DMS53 treated with DMSO at 0.1 percent for 48 hours (cell line): ENCODE results near the gene RASSF5.
A peak's percentile ranks its signal among the peaks of the same experiment; 100 is the strongest.
"Not testable (repeated sequence)": the region's sequence is repeated elsewhere in the genome, so short reads cannot be mapped to it uniquely, and the experiment has no call there.

ENCODE experiments used
- DNase-seq: peaks from one replicate; lab custom pipeline; 2025; ENCODE audit not compliant: unreplicated experiment; lab: John Stamatoyannopoulos, UW

Gene RASSF5

DNA sequence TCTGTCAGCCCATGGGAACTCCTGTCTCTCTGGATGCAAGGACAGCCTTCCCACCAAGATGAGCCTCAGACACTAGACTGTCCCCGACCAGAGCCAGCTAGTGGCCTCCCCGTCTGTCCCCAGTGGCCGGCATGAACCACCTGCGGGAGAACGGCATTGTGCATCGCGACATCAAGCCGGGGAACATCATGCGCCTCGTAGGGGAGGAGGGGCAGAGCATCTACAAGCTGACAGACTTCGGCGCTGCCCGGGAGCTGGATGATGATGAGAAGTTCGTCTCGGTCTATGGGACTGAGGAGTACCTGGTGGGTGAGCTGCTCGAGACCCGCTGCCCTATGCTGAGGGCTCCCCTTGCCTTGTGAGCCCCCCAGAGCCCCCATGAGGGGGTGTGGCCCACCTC is 31.3 kb upstream of the RASSF5 start:
- DNase-seq: no peak

DNA sequence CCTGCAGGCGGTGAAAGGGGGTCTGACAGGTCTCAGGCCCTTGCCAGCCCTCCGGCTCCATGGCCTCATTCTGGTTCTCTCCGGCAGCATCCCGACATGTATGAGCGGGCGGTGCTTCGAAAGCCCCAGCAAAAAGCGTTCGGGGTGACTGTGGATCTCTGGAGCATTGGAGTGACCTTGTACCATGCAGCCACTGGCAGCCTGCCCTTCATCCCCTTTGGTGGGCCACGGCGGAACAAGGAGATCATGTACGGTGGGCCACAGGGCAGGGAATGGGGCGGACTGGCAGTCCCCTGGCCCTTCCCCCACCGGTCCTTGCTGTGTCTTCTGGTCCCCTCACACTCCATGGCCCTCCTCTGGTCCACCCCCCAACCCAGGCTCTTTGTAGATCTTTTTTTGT is 30.7 kb upstream of the RASSF5 start:
- no peak for DNase-seq

- DNase-seq: no peak
Measured at GRCh38 chr1:206477110-206477509, 30.2 kb upstream of the RASSF5 start.

DNA sequence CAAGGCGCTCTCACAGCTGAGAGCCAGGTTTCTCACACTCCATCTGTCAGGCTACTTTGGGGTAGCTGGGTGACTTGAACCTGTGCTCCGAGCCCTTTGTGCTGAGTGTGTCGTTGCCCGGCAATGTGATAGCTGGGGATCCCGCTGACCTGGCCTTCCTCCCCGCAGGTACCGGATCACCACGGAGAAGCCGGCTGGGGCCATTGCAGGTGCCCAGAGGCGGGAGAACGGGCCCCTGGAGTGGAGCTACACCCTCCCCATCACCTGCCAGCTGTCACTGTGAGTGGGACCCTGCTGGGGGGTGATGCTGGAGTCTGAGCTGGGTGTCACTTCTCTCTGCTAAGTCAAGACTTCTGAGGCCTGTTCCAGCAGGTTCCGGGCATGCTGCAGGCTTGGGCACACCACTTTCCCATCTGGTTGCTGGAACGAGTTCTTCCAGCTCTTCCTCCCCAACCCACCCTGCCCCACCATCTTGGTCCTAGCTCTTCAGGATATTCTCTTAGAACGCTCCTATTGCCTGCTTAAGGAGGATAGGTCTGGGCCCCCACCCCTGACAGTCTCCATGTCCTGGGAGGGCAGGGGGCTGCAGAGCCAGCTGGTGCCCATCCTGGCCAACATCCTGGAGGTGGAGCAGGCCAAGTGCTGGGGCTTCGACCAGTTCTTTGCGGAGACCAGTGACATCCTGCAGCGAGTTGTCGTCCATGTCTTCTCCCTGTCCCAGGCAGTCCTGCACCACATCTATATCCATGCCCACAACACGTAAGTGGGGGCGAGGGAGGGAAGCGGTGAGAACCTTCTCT is 29.6 kb upstream of the RASSF5 start:
- DNase-seq: no peak

GRCh38 chr1:206478746-206479145 is 28.6 kb upstream of the RASSF5 start:
- DNase-seq: no peak

DNA sequence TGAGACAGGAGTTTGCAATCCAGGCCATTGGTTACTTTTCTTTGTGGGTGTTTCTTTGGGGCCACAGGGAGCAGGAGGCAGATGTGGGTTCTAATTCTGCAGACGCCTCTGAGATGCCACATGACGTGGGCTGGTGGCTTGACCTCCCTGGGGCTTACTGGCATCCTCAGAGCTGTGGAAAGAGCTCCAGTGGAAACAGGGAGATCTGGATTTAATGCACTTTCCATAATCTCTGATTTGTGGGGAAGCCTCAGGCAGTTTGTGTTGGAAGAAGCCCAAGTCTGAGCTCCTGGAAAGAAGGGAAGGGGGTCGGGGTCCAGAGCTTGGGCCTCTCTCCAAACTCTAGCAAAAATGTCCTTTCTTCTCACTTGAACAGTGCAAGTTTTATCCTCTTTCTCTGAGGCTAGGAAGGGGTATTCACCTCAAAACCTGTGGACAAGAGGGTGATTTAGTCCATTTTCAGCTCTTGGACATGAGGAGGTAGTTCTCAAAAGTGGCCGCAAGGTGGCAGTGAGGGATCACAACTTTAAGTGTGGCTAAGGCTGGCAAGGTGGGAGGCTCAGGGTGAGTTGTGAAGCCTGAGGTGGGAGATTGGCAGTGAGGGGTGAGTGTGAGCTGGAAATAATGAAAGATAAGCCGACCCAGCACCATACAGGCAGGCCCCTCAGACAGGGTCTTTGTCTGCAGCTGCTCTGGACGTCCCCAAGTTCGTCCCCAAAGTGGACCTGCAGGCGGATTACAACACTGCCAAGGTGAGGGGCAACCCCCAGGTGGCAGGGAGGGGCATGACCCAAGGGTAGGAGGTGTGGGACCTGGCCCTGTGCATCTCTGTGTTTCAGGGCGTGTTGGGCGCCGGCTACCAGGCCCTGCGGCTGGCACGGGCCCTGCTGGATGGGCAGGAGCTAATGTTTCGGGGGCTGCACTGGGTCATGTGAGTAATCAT is 27.9 kb upstream of the RASSF5 start:
- peak; percentile 54 for DNase-seq

DNA sequence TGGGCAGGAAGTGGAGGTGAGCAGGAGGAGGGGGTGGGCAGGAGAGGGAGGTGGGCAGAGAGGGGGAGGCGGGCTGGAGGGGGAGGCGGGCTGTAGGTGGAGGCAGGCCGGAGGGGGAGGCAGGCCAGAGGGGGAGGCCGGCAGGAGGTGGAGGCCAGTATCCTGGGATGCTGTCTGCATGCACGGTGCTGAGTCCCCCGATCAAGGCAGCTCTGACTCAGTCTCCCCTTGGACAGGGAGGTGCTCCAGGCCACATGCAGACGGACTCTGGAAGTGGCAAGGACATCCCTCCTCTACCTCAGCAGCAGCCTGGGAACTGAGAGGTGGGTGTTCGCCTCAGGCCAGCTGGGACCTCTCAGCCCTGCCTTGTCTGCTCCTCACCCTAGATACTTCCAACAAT is 27.1 kb upstream of the RASSF5 start:
- no peak for DNase-seq

- no peak for DNase-seq
Measured at GRCh38 chr1:206482611-206483010, 24.7 kb upstream of the RASSF5 start.

- DNase-seq: not testable (repeated sequence)
Measured at GRCh38 chr1:206483864-206484263, 23.5 kb upstream of the RASSF5 start.

DNA sequence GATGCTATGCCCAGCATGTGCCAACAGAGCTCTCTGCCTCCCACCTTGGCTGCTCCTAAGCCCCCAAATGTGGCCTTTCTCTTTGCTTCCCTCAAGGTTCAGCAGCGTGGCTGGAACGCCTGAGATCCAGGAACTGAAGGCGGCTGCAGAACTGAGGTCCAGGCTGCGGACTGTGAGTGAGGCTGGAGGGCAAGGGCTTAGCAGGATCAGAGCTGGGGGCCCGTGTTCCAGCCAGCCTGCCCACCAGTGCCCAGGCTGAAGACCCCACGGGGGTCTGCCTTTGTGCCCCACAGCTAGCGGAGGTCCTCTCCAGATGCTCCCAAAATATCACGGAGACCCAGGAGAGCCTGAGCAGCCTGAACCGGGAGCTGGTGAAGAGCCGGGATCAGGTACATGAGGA is 22.4 kb upstream of the RASSF5 start:
- no peak for DNase-seq

GRCh38 chr1:206486995-206487788 is 20.1 kb upstream of the RASSF5 start:
- no peak for DNase-seq

DNA sequence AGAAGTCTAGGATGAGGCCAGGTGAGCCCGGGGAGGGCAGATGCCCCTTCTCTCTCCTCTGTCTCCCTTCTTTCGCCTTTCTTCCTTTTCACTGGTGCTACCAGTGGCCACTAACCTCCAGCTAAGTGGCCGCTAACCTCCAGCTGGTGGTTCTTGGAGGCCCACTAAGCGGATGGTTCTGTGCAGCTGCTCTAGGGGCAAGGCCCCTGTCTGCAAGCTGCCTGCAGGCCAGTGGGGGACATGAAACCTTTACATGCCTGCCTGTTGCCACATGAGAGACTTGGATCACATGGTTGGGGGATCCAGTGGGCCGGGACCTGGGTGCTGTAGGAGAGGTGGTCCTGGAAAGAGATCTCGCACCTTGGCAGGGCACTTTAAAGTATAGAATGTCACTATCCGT is 19.4 kb upstream of the RASSF5 start:
- DNase-seq: no peak

GRCh38 chr1:206488466-206488865 is 18.9 kb upstream of the RASSF5 start:
- DNase-seq: no peak

DNA sequence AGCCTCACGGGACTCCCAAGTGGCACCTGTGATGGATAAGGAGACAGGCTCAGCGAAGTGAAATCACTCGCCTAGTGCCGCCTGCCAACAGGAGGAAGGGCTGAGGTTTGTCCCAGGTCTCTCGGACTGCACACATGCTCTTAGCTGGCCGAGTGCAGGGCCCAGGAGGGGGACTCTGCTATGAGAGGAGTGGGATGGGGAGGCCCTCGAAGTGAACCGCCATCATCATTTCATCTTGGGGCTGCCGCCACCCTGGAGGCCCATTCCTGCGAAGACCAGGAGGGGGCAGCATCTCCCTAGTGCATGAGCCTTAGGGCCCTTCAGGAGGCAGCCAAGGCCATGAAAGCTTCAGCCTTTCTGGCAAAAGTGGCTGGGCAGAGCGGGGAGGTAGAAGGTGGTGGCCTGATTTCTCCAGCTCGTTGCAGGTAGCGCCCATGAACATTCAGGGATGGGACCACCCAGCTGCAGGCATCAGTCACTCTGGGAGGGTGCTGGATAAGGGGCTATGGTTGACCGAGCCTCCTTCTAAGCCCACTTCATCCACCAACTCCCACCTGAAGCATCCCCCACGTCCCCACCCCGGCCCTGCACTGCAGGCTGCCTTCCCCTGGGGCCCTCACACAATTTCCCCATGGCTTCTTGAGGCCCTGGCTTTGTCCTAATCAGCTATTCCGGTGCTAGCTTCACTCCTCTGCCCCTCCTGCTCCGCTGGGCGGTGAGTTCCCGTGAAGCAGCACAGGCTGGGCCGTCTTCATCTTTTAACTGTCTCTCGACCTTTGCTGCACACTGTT is 17.2 kb upstream of the RASSF5 start:
- peak; percentile 80 for DNase-seq

DNA sequence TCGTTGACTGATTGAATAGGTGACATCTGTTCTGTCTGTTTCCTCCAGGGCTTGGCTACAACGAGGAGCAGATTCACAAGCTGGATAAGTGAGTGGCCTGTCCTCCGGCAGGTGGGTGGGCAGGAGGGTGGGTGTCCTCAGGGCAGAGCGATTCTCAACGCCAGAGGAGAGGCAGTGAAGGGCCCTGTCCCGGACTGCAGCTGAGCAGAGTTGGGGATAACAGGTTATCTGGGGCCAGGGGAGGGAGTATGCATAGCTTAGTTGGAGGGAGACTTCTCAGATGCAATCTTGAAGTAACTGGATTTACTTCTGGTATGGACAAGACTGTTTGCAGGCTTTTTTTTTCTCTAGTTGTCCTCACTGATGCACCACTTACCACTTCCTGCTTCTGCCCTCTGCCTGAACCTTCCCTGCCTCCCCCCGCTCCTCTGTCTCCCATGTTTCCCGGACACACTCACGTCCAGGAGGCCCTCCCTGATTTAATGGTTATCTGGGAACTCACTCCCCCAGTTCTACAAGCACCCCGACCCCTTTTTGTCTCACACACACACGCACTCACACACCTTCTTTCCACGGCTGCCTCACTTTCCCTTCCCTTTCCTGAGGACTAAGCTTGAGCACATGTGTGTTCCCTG is 16.4 kb upstream of the RASSF5 start:
- DNase-seq: no peak

GRCh38 chr1:206491616-206492015 is 15.7 kb upstream of the RASSF5 start:
- no peak for DNase-seq

DNA sequence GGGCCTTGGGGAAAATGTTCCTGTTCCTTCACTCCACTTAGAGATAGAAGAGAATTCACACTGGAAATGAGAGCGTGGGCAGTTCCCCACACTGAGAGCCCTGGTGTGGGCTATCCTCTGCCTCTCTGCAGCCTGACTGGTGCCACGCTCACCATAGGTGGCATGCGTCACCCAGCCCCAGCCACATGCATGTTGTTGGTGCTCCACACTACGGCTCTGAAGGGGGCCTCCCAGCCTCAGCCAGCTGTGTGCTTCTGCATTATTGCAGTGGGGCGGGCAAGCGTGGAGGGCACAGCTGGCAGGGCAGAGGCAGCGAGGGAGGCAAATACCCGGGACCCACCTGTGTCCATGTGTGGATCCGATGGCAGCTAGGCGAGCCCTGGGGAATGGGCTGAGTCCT is 14.7 kb upstream of the RASSF5 start:
- DNase-seq: no peak

DNA sequence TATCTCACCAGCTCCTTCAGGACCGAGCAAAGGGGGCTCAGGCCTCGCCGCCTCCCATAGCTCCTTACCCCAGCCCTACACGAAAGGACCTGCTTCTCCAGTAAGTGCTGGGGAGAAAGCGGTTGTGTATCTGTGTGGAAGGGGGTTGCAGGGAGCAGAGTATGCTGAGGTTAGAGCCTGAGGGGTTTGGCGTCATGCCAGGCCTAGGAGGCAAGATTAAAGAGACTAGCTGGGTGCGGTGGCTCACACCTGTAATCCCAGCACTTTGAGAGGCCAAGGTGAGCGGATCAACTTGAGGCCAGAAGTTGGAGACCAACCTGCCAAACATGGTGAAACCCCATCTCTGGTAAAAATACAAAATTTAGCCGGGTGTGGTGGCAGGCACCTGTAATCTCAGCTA is 14.1 kb upstream of the RASSF5 start:
- DNase-seq: no peak

- DNase-seq: no peak
Measured at GRCh38 chr1:206495011-206495461, 12.3 kb upstream of the RASSF5 start.

DNA sequence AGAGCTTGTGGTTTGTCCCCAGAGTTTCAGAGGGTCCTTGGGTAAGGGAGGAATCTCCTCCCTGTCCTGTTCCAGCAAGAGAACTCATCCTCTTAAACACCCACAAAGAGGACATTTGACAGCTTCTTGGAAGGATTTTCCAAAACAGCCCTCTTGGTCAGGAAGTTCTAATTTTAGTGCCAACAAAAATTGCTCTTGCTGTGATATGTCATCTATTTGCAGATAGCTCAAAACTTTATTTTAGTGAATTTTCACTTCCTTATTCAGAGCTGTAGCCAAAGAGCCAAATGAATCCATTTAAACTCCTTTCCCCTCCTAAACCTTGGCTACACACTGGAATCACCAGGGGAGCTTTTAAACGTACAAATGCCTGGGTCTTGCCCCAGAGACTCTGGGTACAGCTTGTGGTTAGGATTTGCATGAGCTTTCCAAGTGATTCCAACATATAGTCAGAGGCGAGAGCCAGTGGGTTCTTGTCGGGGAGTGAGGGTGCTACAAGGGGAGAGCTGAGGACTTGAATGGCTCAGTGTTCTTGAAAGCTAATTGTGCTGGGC is 11.8 kb upstream of the RASSF5 start:
- DNase-seq: no peak
